ENCODE data around the gene STK16.
"Not testable (repeated sequence)": the region's sequence is repeated elsewhere in the genome, so short reads cannot be mapped to it uniquely, and the experiment has no call there.

- TF ChIP-seq CTCF (IDR thresholded peaks at IDR 0.05; ENCODE audit: low read depth, low read length, missing input control); TAF1 (conservative IDR thresholded peaks at IDR 0.05): not testable (repeated sequence)
Measured at GRCh38 chr2:219258942-219259341, 13.7 kb downstream of the STK16 start.

Measured in liver (tissue), 3 donors.